PFSK-1 (cell line): ENCODE measurements around the gene TMC1.

Experiments used
- FOXP2 ChIP-seq: optimal IDR thresholded peaks from 2 replicates; pipeline ENCODE3; 2011; ENCODE audit warnings: borderline replicate concordance, control low read depth, inconsistent platforms; ENCODE audit not compliant: insufficient read depth; ENCODE audit errors: extremely low read length, extremely low read depth
- POLR2AphosphoS5 ChIP-seq: IDR thresholded peaks from 2 replicates; pipeline ENCODE4 v1.6.1; 2012; ENCODE audit warnings: low read depth, mild to moderate bottlenecking, control low read depth, low read length, moderate library complexity
- REST ChIP-seq, 2 experiments: IDR thresholded peaks; 2 replicates each; pipeline versions ENCODE4 v1.6.1 to v1.8.0; 2011 to 2012; ENCODE audit warnings: low read depth in 2 of 2, low read length in 2 of 2, control low read depth in 1 of 2, inconsistent platforms in 1 of 2, mild to moderate bottlenecking in 1 of 2, moderate library complexity in 1 of 2; ENCODE audit not compliant: insufficient read depth in 1 of 2
- SIN3A ChIP-seq: IDR thresholded peaks from 2 replicates; pipeline ENCODE4 v1.6.1; 2012; ENCODE audit warnings: mild to moderate bottlenecking, low read length, moderate library complexity, borderline replicate concordance; ENCODE audit not compliant: insufficient read depth
- TAF1 ChIP-seq: IDR thresholded peaks from 2 replicates; pipeline ENCODE4 v1.6.1; 2012; ENCODE audit warnings: low read length, control low read depth, borderline replicate concordance; ENCODE audit not compliant: insufficient read depth

TMC1 gene

GRCh38 chr9:72807765-72808445, 286.5 kb downstream of the TMC1 start:
- TF ChIP-seq SIN3A, result no peak
- TF ChIP-seq FOXP2, result no peak
- no peak for TF ChIP-seq TAF1
- TF ChIP-seq REST (IDR thresholded peaks at IDR 0.05; ENCODE audit: insufficient read depth in 1 of 2, low read depth in 2 of 2, low read length in 2 of 2), result no peak
- no peak for TF ChIP-seq POLR2AphosphoS5

- TF ChIP-seq SIN3A (no peak), FOXP2 (no peak), REST (IDR thresholded peaks at IDR 0.05; ENCODE audit: insufficient read depth in 1 of 2, low read depth in 2 of 2, low read length in 2 of 2) (no peak), POLR2AphosphoS5 (no peak), TAF1 (no peak)
These were observed 287.0 kb downstream of the TMC1 start for GRCh38 chr9:72808446-72808768.

- TF ChIP-seq POLR2AphosphoS5 (no peak), SIN3A (no peak), REST (IDR thresholded peaks at IDR 0.05; ENCODE audit: insufficient read depth in 1 of 2, low read depth in 2 of 2, low read length in 2 of 2) (no peak), TAF1 (no peak), FOXP2 (no peak)
These were observed 288.2 kb downstream of the TMC1 start for GRCh38 chr9:72809586-72809985.

GRCh38 chr9:72812559-72813111, 291.2 kb downstream of the TMC1 start:
- TF ChIP-seq SIN3A (no peak), TAF1 (no peak), FOXP2 (no peak), REST (IDR thresholded peaks at IDR 0.05; ENCODE audit: insufficient read depth in 1 of 2, low read depth in 2 of 2, low read length in 2 of 2) (no peak), POLR2AphosphoS5 (no peak)
